ENCODE results near the gene CD244.
A peak's percentile ranks its signal among the peaks of the same experiment; 100 is the strongest.

CD244 gene

GRCh38 chr1:160838888-160839287 is 23.8 kb downstream of the CD244 start:
- TF ChIP-seq CTCF (IDR thresholded peaks at IDR 0.05; ENCODE audit: low read depth, low read length, missing control alignments) = no peak
- no peak overlapping the region for H3K4me3 ChIP-seq (ENCODE audit: low read depth, low read length)
- no peak for DNase-seq (ENCODE audit: low read depth)
- in situ Hi-C loops (cut with HindIII; ENCODE audit: low sequenced_read_pairs) = no loop called here

GRCh38 chr1:160837558-160838205 is 25.0 kb downstream of the CD244 start:
- H3K4me3 ChIP-seq (ENCODE audit: low read depth, low read length) = no peak overlapping the region
- in situ Hi-C loops (cut with HindIII; ENCODE audit: low sequenced_read_pairs) = no loop called here
- DNase-seq (ENCODE audit: low read depth) = no peak
- TF ChIP-seq CTCF (IDR thresholded peaks at IDR 0.05; ENCODE audit: low read depth, low read length, missing control alignments) = no peak

GRCh38 chr1:160836981-160837557 is 25.6 kb downstream of the CD244 start:
- H3K4me3 ChIP-seq (ENCODE audit: low read depth, low read length) = no peak overlapping the region
- in situ Hi-C loops (cut with HindIII; ENCODE audit: low sequenced_read_pairs) = no loop called here

GRCh38 chr1:160836561-160836960 is 26.1 kb downstream of the CD244 start:
- DNase-seq (ENCODE audit: low read depth) = no peak
- in situ Hi-C loops (cut with HindIII; ENCODE audit: low sequenced_read_pairs) = no loop called here
- no peak for TF ChIP-seq CTCF (IDR thresholded peaks at IDR 0.05; ENCODE audit: low read depth, low read length, missing control alignments)
- H3K4me3 ChIP-seq (ENCODE audit: low read depth, low read length) = no peak overlapping the region

More at GRCh38 chr1:160836981-160837557, 25.6 kb downstream of the CD244 start:
- no peak for DNase-seq (ENCODE audit: low read depth)
- no peak for TF ChIP-seq CTCF (IDR thresholded peaks at IDR 0.05; ENCODE audit: low read depth, low read length, missing control alignments)

GRCh38 chr1:160835751-160836150 is 26.9 kb downstream of the CD244 start:
- H3K4me3 ChIP-seq (ENCODE audit: low read depth, low read length) = no peak overlapping the region
- no peak for TF ChIP-seq CTCF (IDR thresholded peaks at IDR 0.05; ENCODE audit: low read depth, low read length, missing control alignments)
- in situ Hi-C loops (cut with HindIII; ENCODE audit: low sequenced_read_pairs) = no loop called here
- no peak for DNase-seq (ENCODE audit: low read depth)

GRCh38 chr1:160834945-160835565 is 27.6 kb downstream of the CD244 start:
- DNase-seq (ENCODE audit: low read depth) = no peak
- in situ Hi-C loops (cut with HindIII; ENCODE audit: low sequenced_read_pairs) = no loop called here
- no peak overlapping the region for H3K4me3 ChIP-seq (ENCODE audit: low read depth, low read length)
- TF ChIP-seq CTCF (IDR thresholded peaks at IDR 0.05; ENCODE audit: low read depth, low read length, missing control alignments) = peak; percentile 54
